IMR-90 (cell line): ENCODE data around the gene CD93. TPM values are rescaled to one million over a fixed set of nuclear protein-coding genes. Genes with fewer than 3 reads are reported as not detected.

Experiments used
- ATAC-seq: fragments of 200-7000 bp; cut with Tn5 transposase; 2 replicates; pipeline ENCODE4 v1.9.1; 2020; ENCODE audit warnings: low read depth, mild to moderate bottlenecking, moderate library complexity
- BruUV-seq: library from RNA; stranded (reverse); fragments of 400-500 nt; replicated peaks from 2 replicates; lab custom pipeline; 2021; lab: Mats Ljungman, UMichigan
- CTCF ChIA-PET: fragments of 300-600 bp; formaldehyde crosslinking; extraction: SDS; loops from one replicate; lab custom pipeline; 2021; ENCODE audit warnings: antibody characterized with exemption; lab: Yijun Ruan, JAX
- POLR2A ChIA-PET: fragments of 300-600 bp; sonication (Branson Sonifier 250); formaldehyde crosslinking; loops from one replicate; lab custom pipeline; 2022; ENCODE audit warnings: antibody characterized with exemption; ENCODE audit not compliant: unreplicated experiment; lab: Charles Lee
- DNase-seq: peaks from one replicate; pipeline ENCODE4 v3.0.0; 2013
- H2AFZ ChIP-seq: replicated peaks from 2 replicates; pipeline ENCODE3; 2013; ENCODE audit warnings: low read length, mild to moderate bottlenecking; ENCODE audit not compliant: poor library complexity
- H2AK5ac ChIP-seq: 2 replicates; pipeline ENCODE4 v1.6.1; 2013; ENCODE audit warnings: low read depth, low read length, inconsistent platforms
- H2AK9ac ChIP-seq: replicated peaks from 2 replicates; pipeline ENCODE3; 2013; ENCODE audit warnings: mild to moderate bottlenecking, low read depth, low read length, moderate library complexity; ENCODE audit not compliant: poor library complexity
- H2BK120ac ChIP-seq: 2 replicates; pipeline ENCODE4 v1.6.1; 2013; ENCODE audit warnings: low read depth, low read length, inconsistent platforms
- H2BK15ac ChIP-seq: 3 replicates; pipeline ENCODE4 v1.6.1; 2013; ENCODE audit warnings: low read depth, low read length, inconsistent platforms
- H2BK20ac ChIP-seq: 2 replicates; pipeline ENCODE4 v1.6.1; 2013; ENCODE audit warnings: low read depth, mild to moderate bottlenecking, inconsistent platforms, low read length, moderate library complexity
- H2BK5ac ChIP-seq: 2 replicates; pipeline ENCODE4 v1.6.1; 2013; ENCODE audit warnings: mild to moderate bottlenecking, low read depth, low read length, inconsistent platforms; ENCODE audit not compliant: poor library complexity, severe bottlenecking
- H3K14ac ChIP-seq: replicated peaks from 2 replicates; pipeline ENCODE4 v1.6.1; 2013; ENCODE audit warnings: low read depth, low read length, inconsistent platforms
- H3K18ac ChIP-seq: 2 replicates; pipeline ENCODE4 v1.6.1; 2013; ENCODE audit warnings: low read depth, low read length, control low read depth
- H3K23ac ChIP-seq: 2 replicates; pipeline ENCODE4 v1.6.1; 2013; ENCODE audit warnings: low read depth, low read length, inconsistent platforms
- H3K27ac ChIP-seq: 2 replicates; pipeline ENCODE4 v1.5.1; 2013; ENCODE audit warnings: mild to moderate bottlenecking, control low read depth, low read length; ENCODE audit not compliant: insufficient read depth
- H3K27me3 ChIP-seq: 2 replicates; pipeline ENCODE4 v1.6.1; 2013; ENCODE audit warnings: low read length; ENCODE audit not compliant: control insufficient read depth, insufficient read depth
- H3K36me3 ChIP-seq: 2 replicates; pipeline ENCODE4 v1.6.1; 2013; ENCODE audit warnings: low read length, mixed read lengths; ENCODE audit not compliant: control insufficient read depth, insufficient read depth
- H3K4ac ChIP-seq: 2 replicates; pipeline ENCODE4 v1.6.1; 2013; ENCODE audit warnings: low read depth, low read length, inconsistent platforms
- H3K4me1 ChIP-seq: 2 replicates; pipeline ENCODE4 v1.6.1; 2013; ENCODE audit warnings: low read length, mixed read lengths; ENCODE audit not compliant: control insufficient read depth, insufficient read depth
- H3K4me2 ChIP-seq: 2 replicates; pipeline ENCODE4 v1.6.1; 2013; ENCODE audit warnings: low read depth, mild to moderate bottlenecking, control low read depth, low read length, moderate library complexity
- H3K4me3 ChIP-seq: 2 replicates; pipeline ENCODE4 v1.5.1; 2013; ENCODE audit warnings: low read depth, mild to moderate bottlenecking, control low read depth, low read length, moderate library complexity; ENCODE audit not compliant: insufficient read depth
- H3K56ac ChIP-seq: 2 replicates; pipeline ENCODE4 v1.6.1; 2013; ENCODE audit warnings: low read length, inconsistent platforms; ENCODE audit not compliant: insufficient read depth; ENCODE audit errors: extremely low read depth
- H3K79me1 ChIP-seq, 2 experiments: 2 replicates each; pipeline ENCODE4 v1.6.1; 2013; ENCODE audit warnings: low read length in 2 of 2, inconsistent platforms in 1 of 2, low read depth in 1 of 2
- H3K9ac ChIP-seq: 2 replicates; pipeline ENCODE4 v1.6.1; 2013; ENCODE audit warnings: low read depth, low read length, control low read depth
- H3K9me1 ChIP-seq: 2 replicates; pipeline ENCODE4 v1.6.1; 2013; ENCODE audit warnings: low read length, inconsistent platforms; ENCODE audit not compliant: insufficient read depth
- H3K9me3 ChIP-seq: 2 replicates; pipeline ENCODE4 v1.6.1; 2013; ENCODE audit warnings: low read length; ENCODE audit not compliant: control insufficient read depth, insufficient read depth
- H4K20me1 ChIP-seq: 2 replicates; pipeline ENCODE4 v1.6.1; 2013; ENCODE audit warnings: low read length, inconsistent platforms; ENCODE audit not compliant: insufficient read depth
- H4K5ac ChIP-seq: 2 replicates; pipeline ENCODE4 v1.6.1; 2013; ENCODE audit warnings: mild to moderate bottlenecking, low read depth, low read length, control low read depth
- H4K8ac ChIP-seq, 2 experiments: 2 replicates each; pipeline ENCODE4 v1.6.1; 2013; ENCODE audit warnings: low read depth in 2 of 2, low read length in 2 of 2, control low read depth in 1 of 2, inconsistent platforms in 1 of 2
- H4K91ac ChIP-seq: 2 replicates; pipeline ENCODE4 v1.6.1; 2013; ENCODE audit warnings: low read depth, low read length, inconsistent platforms; ENCODE audit not compliant: insufficient read depth
- BHLHE40 ChIP-seq: fragments of 150-350 bp; IDR thresholded peaks from 2 replicates; pipeline ENCODE4 v1.6.1; 2016; ENCODE audit warnings: mild to moderate bottlenecking, low read depth, low read length
- MAFK ChIP-seq: IDR thresholded peaks from 2 replicates; pipeline ENCODE4 v1.6.1; 2012; ENCODE audit warnings: low read depth, low read length, improper control_type of control experiment
- MAZ ChIP-seq: IDR thresholded peaks from 2 replicates; pipeline ENCODE4 v1.6.1; 2012; ENCODE audit warnings: low read depth, mild to moderate bottlenecking, low read length, improper control_type of control experiment, moderate library complexity, borderline replicate concordance
- POLR2A ChIP-seq: IDR thresholded peaks from 2 replicates; pipeline ENCODE4 v1.6.1; 2012; ENCODE audit warnings: mild to moderate bottlenecking, low read depth, low read length
- RCOR1 ChIP-seq: IDR thresholded peaks from 2 replicates; pipeline ENCODE4 v1.6.1; 2012; ENCODE audit warnings: mild to moderate bottlenecking, low read length, improper control_type of control experiment; ENCODE audit not compliant: insufficient replicate concordance
- WGBS, 2 experiments: methylation state at CpG; one replicate each; pipeline versions ENCODE4 v1.1.5 to v1.1.7; 2013; ENCODE audit warnings: missing lambda C conversion rate in 2 of 2; ENCODE audit not compliant: insufficient read length in 1 of 2; ENCODE audit errors: extremely low coverage in 2 of 2; 5-methylcytosine and 5-hydroxymethylcytosine counted together
- dilution Hi-C: fragments of 300-500 bp; cut with HindIII; formaldehyde crosslinking; loops from one replicate; pipeline ENCODE4 v1.14.3; 2018; ENCODE audit warnings: low sequenced_read_pairs; ENCODE audit not compliant: unreplicated experiment
- in situ Hi-C: fragments of 300-500 bp; cut with MboI; formaldehyde crosslinking; loops from 3 replicates; pipeline ENCODE4 v1.14.3; 2019; ENCODE audit warnings: low sequenced_read_pairs, inconsistent platforms, mixed read lengths
- intact Hi-C: fragments of 100-400 bp; cut with micrococcal nuclease; formaldehyde crosslinking; loops from 2 replicates; pipeline ENCODE4 v1.10.0; 2022
- polyA plus RNA-seq, 3 experiments: library from polyadenylated mRNA; depleted of rRNA; stranded (reverse); fragments of >200 nt; gene quantifications; 2 replicates each; pipeline ENCODE4 v1.2.3, GENCODE V29; 2012; ENCODE audit warnings: low replicate concordance in 1 of 3
- total RNA-seq: library from RNA; depleted of rRNA; stranded (reverse); fragments of >200 nt; gene quantifications from 2 replicates; pipeline ENCODE4 v1.2.3, GENCODE V29; 2012; rRNA removed
- TF ChIP-seq, protein P1 (sequence below): fragments of 150-350 bp; IDR thresholded peaks from 2 replicates; pipeline ENCODE4 v1.6.1; 2016; ENCODE audit warnings: low read depth, mild to moderate bottlenecking, low read length, moderate library complexity, borderline replicate concordance

The CD93 gene
- total and polyA plus RNA-seq, 2 of the 4 experiments (the other 2 are of a cell fraction), result under 0.01 to 0.02 TPM

- no peaks in the 10 kb centered on the region for H4K20me1 ChIP-seq
- no peak overlapping the region for H4K8ac ChIP-seq
- ChIA-PET POLR2A (no interaction called here), CTCF (no interaction called here)
- H3K4me1 ChIP-seq, result no peaks in the 10 kb centered on the region
- H3K23ac ChIP-seq, result no peak overlapping the region
- H3K79me1 ChIP-seq, result no peaks in the 10 kb centered on the region
- BruUV-seq, result no TSS peak
- no peaks in the 10 kb centered on the region for H3K9me1 ChIP-seq
- H4K91ac ChIP-seq, result no peak overlapping the region
- WGBS, 2 experiments, result 82% methylated on average over 3 of the region's 6 CpGs; no CpG with 5 or more reads in 1 of the 2 experiments
- dilution Hi-C loops (no loop called here), in situ Hi-C loops (no loop called here), intact Hi-C loops (no loop called here)
- H2BK15ac ChIP-seq, result no peak overlapping the region
- no peak overlapping the region for H2AK5ac ChIP-seq
- H3K27ac ChIP-seq, result no peak overlapping the region
- no peaks in the 10 kb centered on the region for H3K9me3 ChIP-seq
- no peak overlapping the region for H2BK5ac ChIP-seq
- H3K56ac ChIP-seq, result no peak overlapping the region
- no peak overlapping the region for H2BK20ac ChIP-seq
- TF ChIP-seq RCOR1 (no peak), MAZ (no peak), MAFK (no peak), BHLHE40 (no peak), POLR2A (no peak)
- TF ChIP-seq, protein P1, sequence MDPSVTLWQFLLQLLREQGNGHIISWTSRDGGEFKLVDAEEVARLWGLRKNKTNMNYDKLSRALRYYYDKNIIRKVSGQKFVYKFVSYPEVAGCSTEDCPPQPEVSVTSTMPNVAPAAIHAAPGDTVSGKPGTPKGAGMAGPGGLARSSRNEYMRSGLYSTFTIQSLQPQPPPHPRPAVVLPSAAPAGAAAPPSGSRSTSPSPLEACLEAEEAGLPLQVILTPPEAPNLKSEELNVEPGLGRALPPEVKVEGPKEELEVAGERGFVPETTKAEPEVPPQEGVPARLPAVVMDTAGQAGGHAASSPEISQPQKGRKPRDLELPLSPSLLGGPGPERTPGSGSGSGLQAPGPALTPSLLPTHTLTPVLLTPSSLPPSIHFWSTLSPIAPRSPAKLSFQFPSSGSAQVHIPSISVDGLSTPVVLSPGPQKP, result no peak
- H3K4me3 ChIP-seq, result no peak overlapping the region
- H3K9ac ChIP-seq, result no peak overlapping the region
- H4K5ac ChIP-seq, result no peak overlapping the region
- H3K36me3 ChIP-seq, result no peaks in the 10 kb centered on the region
- H2BK120ac ChIP-seq, result no peak overlapping the region
- no peak overlapping the region for H3K4ac ChIP-seq
- no peak overlapping the region for H2AK9ac ChIP-seq
- no peak for ATAC-seq
- H3K27me3 ChIP-seq, result peaks cover 10% of the 10 kb centered on the region
- no peak overlapping the region for H3K18ac ChIP-seq
- no peak overlapping the region for H3K14ac ChIP-seq
- no peak for DNase-seq
- no peak overlapping the region for H3K4me2 ChIP-seq
- no peak overlapping the region for H2AFZ ChIP-seq
These were observed 54.8 kb downstream of the CD93 start for GRCh38 chr20:23031346-23031745.

Other genes with a start within 250 kb of the CD93 start
- not detected in 2 replicates for gene SSTR4, start 51.0 kb downstream of the CD93 start, total RNA-seq
- gene SSTR4, start 51.0 kb downstream of the CD93 start, polyA plus RNA-seq (2012; rRNA removed), result not detected in 2 replicates
- under 0.01 TPM in 1 of 2 replicates, not detected in the other for gene THBD, start 36.7 kb downstream of the CD93 start, total RNA-seq
- 0.07 and 0.09 TPM in 2 replicates for gene THBD, start 36.7 kb downstream of the CD93 start, polyA plus RNA-seq (2012; rRNA removed)